AG09319 (cell line): Measurements from ENCODE around the gene HIVEP2.

Experiments used
- DNase-seq: peaks from one replicate; pipeline ENCODE4 v3.0.0-alpha.2; 2010; ENCODE audit warnings: low read depth; ENCODE audit errors: extremely low read depth
- CTCF ChIP-seq: IDR thresholded peaks from 2 replicates; pipeline ENCODE4 v1.5.1; 2011; ENCODE audit warnings: low read depth, mild to moderate bottlenecking, inconsistent platforms, low read length, moderate library complexity

Gene HIVEP2

GRCh38 chr6:142929751-142930358, 15.1 kb downstream of the HIVEP2 start:
- no peak for DNase-seq
- no peak for TF ChIP-seq CTCF

GRCh38 chr6:142927904-142928303, 17.1 kb downstream of the HIVEP2 start:
- no peak for DNase-seq

GRCh38 chr6:142927271-142927580, 17.8 kb downstream of the HIVEP2 start:
- TF ChIP-seq CTCF, result no peak
- no peak for DNase-seq

More at GRCh38 chr6:142927904-142928303, 17.1 kb downstream of the HIVEP2 start:
- TF ChIP-seq CTCF, result no peak

- no peak for DNase-seq
- TF ChIP-seq CTCF, result no peak
These were observed 18.3 kb downstream of the HIVEP2 start for GRCh38 chr6:142926494-142927270.

GRCh38 chr6:142926177-142926493, 18.8 kb downstream of the HIVEP2 start:
- no peak for DNase-seq
- TF ChIP-seq CTCF, result no peak

GRCh38 chr6:142925575-142926110, 19.3 kb downstream of the HIVEP2 start:
- DNase-seq, result no peak
- no peak for TF ChIP-seq CTCF

GRCh38 chr6:142918339-142919042, 26.5 kb downstream of the HIVEP2 start:
- DNase-seq, result no peak

More at GRCh38 chr6:142918339-142919042, 26.5 kb downstream of the HIVEP2 start:
- TF ChIP-seq CTCF, result no peak
